HG02623 (cell line): ENCODE data around the gene CNOT1.
"Not testable (repeated sequence)": the region's sequence is repeated elsewhere in the genome, so short reads cannot be mapped to it uniquely, and the experiment has no call there.

Experiments
- ATAC-seq: cut with Tn5 transposase; IDR thresholded peaks from one replicate; pipeline ENCODE4 v1.9.1; 2021; ENCODE audit warnings: moderate library complexity; ENCODE audit not compliant: unreplicated experiment

The CNOT1 gene

DNA sequence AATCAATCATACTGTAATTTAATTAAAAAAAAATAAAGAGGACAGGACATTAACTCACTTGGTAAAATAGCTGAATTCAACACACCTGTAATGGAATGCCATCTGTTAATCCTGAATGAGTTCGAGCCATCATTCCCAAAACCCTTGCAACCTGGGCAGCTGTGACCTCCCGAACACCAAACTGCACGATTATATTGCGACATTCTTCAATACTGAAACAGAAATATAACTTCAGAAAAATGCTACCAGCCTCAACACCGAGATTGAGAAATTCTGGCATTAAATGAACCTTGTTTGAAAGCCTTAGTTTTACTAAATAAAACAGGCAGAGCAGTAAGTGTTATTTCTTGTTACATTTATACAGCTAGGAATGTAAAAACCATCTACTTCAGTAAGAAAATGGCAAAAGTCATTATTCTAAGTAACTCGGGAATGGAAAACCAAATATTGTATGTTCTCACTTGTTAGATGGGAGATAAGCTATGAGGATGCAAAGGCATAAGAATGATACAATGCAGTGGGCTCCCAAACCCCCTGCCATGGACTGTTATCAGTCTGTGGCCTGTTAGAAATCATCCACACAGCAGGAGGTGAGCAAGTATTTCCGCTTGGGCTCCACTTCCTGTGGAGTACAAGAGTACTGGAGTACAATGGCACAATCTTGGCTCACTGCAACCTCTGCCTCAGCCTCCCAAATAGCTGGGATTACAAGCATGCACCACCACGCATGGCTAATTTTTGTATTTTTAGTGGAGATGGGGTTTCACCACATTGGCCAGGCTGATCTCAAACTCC, 46.5 kb downstream of the CNOT1 start:
- no peak for ATAC-seq

DNA sequence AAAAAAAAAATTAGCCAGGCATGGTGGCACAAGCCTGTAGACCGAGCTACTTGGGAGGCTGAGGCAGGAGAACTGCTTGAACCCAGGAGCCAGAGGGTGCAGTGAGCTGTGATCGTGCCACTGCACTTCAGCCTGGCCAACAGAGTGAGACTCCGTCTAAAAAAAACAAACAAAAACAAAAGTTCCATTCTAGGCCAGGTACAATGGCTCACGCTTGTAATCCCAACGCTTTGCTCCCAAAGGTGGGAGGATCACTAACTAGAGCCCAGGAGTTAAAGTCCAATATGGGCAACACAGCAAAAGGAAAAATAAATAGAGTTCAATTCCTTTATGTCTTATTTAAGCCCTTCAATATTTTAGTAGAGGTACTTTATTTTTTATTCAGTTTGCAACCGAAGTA, 47.5 kb downstream of the CNOT1 start:
- ATAC-seq = no peak

DNA sequence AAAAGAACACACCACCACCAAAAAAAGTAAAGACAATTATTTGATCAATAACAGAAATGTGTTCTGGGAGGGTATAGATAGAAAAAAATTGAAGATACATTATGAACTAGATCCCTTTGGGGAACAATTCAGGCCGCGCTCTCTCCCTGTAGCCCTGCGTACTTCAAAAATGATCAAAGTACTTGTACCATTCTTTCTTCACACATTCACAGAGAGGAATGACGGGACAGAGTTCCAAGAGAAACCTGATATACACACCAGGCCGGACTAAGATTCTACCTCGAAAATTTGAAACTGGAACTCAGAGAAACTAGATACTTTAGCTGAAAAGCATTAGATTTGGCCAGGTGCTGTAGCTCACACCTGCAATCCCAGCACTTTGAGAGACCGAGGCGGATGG, 50.0 kb downstream of the CNOT1 start:
- ATAC-seq = no peak

DNA sequence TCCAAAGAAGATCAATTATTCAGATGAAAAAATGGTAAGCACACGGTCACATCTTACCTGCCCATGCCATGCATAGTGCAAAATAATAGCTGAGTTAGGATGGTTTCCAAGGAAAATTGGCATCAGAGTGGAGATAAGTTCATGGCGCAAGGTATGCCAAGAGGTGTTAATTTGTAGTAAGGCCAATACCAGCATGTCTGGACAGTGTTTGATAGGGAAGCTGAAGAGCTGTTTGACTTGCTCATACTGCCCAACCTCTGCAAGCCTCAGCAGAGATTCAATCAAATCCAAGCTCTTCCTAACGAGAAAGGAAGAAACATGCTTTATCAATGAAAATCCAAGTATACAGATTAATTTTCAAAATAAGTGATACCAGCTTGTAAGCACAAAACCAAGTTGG, 51.0 kb downstream of the CNOT1 start:
- no peak for ATAC-seq

DNA sequence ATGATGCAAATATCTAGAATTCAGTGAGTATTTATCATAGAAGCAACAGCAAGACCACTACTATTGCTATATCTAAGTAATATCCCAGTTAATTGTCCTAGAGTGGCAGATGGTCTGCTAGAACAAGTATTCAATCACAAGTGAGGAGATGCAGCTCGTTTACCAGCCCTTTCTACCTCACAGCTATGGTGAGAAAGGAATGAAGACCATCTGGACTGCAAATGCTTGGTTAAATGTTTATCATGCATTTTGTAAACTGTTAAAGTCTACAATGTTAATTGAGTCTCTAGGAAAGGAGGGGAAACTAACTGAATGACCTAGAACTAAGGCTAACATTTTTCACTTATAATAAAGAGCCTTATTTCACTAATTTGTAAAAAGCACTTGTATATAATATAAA, 52.5 kb downstream of the CNOT1 start:
- ATAC-seq = no peak

DNA sequence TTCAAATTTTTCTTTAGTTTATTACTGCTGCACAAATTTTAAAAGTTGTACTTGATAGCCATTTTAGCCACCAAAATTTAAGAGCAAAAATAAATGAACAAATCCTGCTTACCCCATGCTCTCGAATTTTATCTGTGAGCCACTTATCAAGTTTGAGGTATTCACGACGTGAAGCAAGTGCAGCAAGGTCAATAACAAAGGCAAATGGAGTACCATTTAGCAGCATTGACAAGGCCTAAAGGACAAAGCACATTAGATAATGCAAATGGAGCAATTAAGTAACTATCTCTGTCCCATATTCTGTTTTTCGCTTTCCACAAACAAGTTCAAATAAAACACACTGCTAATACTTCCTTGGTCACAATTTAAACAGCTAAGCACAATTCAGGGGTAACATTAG, 54.7 kb downstream of the CNOT1 start:
- no peak for ATAC-seq

DNA sequence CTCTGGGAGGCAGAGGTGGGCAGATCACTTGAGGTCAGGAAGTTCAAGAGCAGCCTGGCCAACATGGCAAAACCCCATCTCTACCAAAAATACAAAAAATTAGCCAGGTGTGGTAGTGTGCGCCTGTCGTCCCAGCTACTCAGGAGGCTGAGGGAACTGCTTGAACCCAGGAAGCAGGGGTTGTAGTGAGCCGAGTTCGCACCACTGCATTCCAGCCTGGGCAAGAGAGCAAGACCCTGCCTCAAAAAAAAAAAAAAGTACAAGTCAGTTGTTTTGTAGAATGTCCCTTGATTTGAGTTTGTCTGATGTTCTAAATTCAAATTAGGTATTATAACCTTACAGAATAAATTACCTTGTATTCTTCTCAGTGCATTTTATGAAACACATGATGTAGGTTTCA, 63.9 kb downstream of the CNOT1 start:
- ATAC-seq = not testable (repeated sequence)

DNA sequence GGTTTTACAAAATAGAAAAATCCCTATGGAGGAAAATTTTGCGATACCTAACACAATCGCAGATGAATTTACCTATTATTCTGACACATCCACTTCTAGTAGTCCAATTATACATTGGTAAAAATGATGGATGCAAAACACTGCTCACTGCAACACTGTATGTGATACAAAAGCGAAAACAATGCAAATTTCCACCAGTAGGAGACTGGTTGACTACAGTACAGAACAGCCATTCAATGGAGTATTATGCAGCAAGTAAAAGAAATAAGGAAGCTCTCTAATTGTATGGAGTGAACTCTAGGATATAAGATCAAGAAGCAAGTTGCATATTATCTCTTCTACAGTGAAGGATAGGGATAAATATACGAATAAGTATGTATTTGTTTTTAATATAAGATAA, 65.9 kb downstream of the CNOT1 start:
- no peak for ATAC-seq

DNA sequence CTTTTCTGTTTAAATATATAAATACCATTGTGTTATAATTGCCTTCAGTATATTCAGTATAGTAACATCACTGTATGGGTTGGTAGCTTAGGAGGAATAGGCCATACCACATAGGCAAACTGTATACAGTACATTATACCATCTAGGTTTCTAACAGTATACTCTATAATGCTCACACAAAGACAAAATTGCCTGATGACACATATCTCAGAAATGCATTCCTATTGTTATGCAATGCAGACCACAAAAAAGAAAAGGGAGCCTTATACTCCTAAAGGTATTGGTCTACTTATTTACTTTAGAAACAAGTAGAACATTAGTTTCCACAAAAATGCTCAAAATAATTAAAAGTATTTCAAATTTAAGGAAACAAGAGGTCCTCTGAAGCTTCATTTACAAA, 66.4 kb downstream of the CNOT1 start:
- no peak for ATAC-seq

DNA sequence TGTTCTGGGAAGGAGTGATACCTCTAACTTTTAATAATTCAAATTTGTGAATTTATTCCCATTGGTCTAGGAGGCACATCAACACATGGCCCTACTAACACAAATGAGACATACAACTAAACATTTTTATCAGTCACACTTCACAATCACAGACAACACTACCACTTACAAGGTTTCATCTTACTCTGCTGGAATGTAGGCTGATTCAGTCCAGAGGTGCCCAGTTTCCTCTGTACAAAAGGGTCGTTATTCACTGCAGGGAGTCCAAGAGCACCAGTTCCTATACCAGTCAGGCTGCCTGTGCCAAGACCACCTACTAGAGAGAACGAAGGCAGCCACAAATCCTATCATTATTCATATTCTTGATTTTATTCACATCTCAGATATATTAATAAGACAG, 72.9 kb downstream of the CNOT1 start:
- no peak for ATAC-seq

DNA sequence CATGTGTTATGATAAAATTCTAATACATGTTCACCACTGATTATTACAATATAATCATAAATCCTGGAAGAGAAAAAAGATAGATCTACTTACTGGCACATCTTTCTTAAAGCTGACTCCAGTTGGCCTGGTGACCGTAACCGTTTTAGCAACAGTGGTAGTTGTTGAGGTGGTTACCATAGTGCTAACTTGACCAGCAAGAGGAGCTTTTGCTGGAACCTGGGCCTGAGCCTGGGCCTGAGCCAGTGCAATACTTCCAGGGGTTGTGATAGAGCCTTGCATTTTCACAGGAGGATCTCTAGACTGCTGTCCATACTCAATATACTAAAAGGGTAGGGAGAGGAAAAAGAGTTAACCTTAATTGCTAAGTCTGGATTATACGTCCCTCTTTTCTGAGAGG, 78.1 kb downstream of the CNOT1 start:
- ATAC-seq = no peak

DNA sequence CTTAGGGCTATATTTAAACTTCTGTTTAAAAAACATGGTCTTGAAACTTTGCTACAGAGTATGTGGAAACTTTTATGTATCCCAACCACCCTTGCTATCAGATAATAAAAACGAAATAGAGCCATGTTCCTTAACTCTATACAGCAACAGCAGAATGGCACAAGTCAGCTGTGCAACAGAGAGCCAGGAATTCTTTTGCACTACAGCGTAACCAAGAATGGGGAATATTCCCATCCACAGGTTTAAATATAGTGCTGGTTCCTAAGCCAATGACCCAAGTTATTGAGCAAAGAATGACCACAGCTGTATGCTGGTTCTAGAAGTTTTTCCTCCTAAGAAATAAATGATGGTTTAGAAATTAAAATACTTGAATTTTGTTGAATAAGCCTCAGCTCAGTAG, 81.2 kb downstream of the CNOT1 start:
- ATAC-seq = no peak

DNA sequence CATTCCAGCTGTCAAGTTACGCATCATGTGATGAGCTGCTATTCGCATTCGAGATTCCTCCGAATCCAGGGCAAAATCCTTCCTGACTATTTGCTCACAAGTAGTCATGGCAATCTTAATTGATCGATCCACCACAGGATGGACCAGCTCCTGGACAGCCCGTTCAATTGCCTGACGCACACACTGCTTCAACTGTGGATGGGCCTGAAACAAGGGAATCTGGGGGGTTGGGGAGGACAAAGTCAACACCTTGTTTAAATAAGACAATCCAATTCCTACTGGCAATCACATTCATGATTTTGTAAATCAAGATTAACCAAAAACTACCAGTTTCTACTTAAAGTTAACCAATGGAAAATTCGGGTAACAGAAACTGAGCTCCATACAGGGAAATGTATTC, 85.9 kb downstream of the CNOT1 start:
- no peak for ATAC-seq

DNA sequence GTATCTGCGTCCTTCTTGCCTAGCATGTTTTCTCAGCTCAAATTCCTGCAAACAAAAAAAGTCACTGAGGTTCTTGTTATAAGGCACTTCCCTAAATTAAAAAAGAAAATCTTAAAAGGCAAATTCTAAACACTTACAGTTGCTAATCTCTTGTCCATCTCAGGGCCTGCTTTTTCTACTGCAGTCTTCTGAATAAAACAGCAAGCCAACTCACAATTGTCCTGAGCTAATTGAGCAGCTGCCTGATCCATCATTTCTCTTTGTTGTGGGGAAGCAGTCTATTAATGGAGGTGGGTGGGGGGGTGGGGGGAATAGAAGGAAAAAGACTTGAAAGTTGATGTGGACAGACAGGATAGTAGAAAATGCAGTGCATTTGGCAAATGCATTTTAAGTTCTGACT, 87.3 kb downstream of the CNOT1 start:
- ATAC-seq = no peak

DNA sequence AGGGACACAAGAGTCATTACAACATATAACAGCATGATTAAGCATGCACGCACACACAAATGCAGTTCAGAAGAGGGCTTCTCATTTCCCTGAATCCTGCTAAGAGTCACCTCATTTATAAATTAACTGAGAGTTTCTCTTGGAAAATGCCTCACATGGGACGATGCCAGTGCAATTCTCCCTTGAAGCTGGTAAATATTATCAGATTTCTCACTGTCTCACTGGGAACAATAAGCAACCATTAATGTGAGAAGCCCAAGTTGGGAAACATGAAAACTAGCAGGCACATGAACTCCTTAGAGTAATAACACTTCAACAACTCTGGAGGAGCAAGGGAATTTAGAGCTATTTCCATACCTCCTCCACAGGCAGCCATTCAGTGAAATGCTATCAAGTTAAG, 87.9 kb downstream of the CNOT1 start:
- no peak for ATAC-seq

DNA sequence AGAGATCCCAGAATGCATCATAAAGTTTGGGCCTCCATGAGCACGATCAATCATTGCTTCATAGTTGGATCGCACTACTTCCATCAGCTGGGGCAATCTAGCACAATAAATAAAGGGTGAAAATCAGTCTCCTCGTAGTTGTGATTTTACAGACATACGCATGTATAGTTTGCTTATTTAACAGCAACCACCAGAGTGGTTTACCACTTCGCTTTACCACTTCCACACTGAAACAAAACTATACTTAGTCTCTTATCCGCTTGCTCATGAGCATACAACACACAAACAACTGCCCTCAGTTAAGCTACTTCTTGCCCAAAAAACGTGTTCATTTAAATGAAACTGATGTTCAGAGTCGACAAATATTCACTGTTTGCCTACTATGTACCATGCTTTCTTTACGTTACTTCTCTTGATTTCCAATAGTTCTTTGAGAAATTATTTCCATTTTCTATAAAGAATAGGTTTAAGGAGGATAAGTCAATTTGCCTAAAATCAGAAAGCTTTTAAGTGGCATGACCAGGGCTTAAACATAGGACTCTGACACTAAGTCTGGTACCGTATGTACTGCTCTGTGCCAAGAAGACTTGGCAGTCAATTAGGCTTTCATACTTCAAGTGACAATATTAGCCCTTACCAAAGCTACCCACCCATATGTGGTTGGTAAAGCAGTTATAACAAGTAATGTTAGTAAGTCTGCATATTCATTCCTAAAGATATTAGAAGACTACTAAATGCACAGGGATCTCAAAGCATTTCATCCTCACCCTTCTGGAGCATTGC, 92.3 kb downstream of the CNOT1 start:
- no peak for ATAC-seq

DNA sequence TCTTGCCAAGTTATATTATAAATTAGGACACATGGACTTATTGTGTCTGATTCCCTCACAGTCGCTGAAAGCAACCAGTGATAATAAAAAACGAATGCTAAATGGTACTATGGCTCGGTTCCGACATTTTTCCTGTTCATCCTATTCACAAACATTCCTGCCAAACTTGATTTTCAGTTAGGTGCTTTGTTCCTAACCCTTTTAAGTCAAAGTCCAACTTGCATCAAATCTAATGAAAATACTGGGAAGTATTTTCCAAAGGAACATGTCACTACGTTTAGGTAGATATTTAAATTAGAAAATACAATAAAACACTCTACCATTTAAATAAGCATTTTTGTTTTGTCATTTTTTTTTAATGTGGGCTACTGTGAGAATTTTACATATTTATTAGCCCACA, 93.3 kb downstream of the CNOT1 start:
- no peak for ATAC-seq

DNA sequence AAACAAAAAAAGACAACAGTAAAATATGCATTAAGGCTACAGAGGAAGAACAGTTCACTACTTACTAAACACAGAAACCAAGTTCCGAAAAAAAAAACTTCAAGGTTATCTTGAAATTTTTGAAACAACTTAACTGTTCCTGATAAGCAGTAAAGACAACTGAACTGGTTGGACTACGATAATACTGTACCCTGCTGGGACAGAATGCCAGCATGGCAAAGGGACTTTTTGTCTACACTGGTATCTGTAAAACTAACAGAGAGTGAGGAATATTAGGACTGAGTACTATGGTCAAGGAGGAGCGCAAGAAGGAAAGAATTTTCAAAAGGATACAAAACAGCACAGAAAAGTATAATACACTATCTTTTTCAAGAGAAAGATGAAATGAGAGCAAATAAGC, 94.5 kb downstream of the CNOT1 start:
- ATAC-seq = no peak

DNA sequence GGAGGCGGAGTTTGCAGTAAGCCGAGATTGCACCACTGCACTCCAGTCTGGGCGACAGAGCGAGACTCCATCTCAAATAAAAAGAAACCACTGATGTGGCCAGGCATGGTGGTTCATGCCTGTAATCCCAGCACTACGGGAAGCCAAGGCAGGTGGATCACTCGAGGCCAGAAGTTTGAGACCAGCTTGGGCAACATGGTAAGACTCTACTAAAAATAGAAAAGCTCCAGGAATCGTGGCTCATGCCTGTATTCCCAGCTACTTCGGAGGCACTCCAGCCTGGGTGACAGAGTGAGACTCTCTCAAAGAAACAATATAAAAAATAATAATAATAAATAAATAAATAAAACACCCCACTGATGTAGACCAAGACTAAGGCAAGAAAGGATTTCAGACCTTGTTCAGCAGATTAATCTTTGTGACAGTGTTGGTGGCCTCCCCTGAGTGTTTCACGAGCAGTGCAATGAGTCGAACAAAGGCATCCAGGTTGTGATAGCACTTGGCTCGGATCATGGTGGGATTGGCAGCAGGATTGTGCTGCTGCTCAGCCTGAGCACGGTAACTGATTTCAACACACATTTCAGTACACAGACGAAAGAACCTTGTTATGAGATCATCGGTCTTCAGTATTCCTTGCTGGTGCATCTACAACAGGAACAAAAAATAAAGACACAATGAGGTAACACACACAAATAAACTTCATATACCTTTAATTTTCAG, 95.7 kb downstream of the CNOT1 start:
- no peak for ATAC-seq

DNA sequence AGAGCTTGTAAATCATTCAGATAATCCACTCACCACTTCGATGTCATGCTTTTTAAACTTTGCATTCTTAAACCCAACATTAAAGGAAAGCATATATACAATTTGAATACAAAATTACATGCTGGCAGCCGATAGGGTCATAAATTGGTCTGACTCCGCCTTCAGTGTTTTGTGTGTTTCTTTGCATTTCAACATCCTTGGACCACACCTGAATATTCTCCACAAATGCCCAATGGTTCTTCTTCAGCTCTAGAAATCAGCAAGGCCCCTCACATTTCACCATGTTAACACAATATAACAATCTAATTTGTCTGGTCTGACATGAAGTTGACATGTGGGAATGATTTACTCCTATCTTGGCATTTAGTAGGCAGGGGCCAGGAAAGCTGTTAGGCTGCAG, 97.2 kb downstream of the CNOT1 start:
- no peak for ATAC-seq

DNA sequence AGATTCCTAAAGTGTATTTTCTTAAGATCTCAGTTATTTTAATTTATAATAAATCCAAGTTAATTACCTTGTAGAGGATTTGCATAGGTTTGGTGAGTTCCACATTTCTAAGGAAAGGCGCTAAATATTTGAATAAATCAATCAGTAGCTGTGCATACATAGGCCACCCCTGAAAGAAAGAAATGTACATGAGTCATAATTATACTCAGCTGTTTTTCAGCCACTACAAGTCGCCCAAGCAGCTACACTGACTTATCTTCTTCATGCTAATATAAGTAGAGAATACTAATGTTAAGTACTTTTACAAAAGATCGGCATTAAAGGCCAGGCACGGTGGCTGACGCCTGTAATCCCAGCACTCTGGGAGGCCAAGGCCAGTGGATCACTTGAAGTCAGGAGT, 99.4 kb downstream of the CNOT1 start:
- ATAC-seq = no peak

DNA sequence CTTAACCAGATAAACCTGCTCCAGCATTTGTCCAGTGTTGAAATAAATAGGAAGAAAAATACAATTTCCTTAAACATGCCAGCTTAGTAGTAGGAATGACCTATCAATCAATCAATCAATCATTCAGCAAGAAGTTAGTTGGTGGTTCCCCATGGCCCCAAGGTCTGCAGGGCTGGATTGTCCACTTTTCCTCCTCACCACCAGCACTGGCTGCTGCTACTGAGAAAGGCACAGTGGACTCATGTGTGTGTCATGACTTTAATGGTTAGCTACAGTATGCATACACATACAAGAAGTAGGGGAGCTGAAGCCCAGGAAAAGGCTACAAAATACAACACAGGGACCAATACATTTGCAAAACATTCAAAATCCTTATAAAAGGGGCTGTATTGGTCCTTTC, 109.9 kb downstream of the CNOT1 start:
- ATAC-seq = no peak
